Measurements from ENCODE around the gene CKAP2L. TPM values are rescaled to one million over a fixed set of nuclear protein-coding genes. Genes with fewer than 3 reads are reported as not detected.

The CKAP2L gene
- total and polyA plus RNA-seq, 4 donors: 0.19 to 15.9 (median 0.91) TPM; not detected in 1

GRCh38 chr2:112725545-112726457 is 38.6 kb downstream of the CKAP2L start:
- no peak overlapping the region for H3K27ac ChIP-seq (ENCODE audit: low read depth in 1 of 2, low read length in 2 of 2)
- 92% methylated on average over 15 of the region's 15 CpGs for WGBS

GRCh38 chr2:112724591-112725525 is 39.6 kb downstream of the CKAP2L start:
- DNase-seq (ENCODE audit: low spot score): no peak
- no peak overlapping the region for H3K27ac ChIP-seq (ENCODE audit: low read depth in 1 of 2, low read length in 2 of 2)
- H3K36me3 ChIP-seq (ENCODE audit: control insufficient read depth in 4 of 4, insufficient read depth in 3 of 4, low read depth in 1 of 4, low read length in 3 of 4): no peaks in the 10 kb centered on the region
- no peak overlapping the region for H3K4me3 ChIP-seq (ENCODE audit: low read depth in 1 of 3, low read length in 3 of 3)
- peaks cover 0 to 2% (median 0%) of the 10 kb centered on the region in 4 donors for H3K4me1 ChIP-seq (ENCODE audit: control insufficient read depth in 4 of 4, insufficient read depth in 4 of 4, low read length in 3 of 4)
- H3K9me3 ChIP-seq (ENCODE audit: control insufficient read depth in 4 of 4, low read length in 3 of 4): no peaks in the 10 kb centered on the region
- no peaks in the 10 kb centered on the region for H3K27me3 ChIP-seq (ENCODE audit: control insufficient read depth in 4 of 4, insufficient read depth in 4 of 4, low read length in 3 of 4)
- TF ChIP-seq RAD21 (IDR thresholded peaks at IDR 0.05) (peak in 1 of 2 donors; percentile 18), ZBTB33 (IDR thresholded peaks at IDR 0.05) (no peak)
- 83% methylated on average over 21 of the region's 21 CpGs for WGBS
- no peak overlapping the region for H3K9ac ChIP-seq (ENCODE audit: low read depth in 1 of 2, low read length in 2 of 2)

More at GRCh38 chr2:112725545-112726457, 38.6 kb downstream of the CKAP2L start:
- Histone ChIP-seq H3K4me3 (ENCODE audit: low read depth in 1 of 3, low read length in 3 of 3) (no peak overlapping the region), H3K27me3 (ENCODE audit: control insufficient read depth in 4 of 4, insufficient read depth in 4 of 4, low read length in 3 of 4) (no peaks in the 10 kb centered on the region), H3K9me3 (ENCODE audit: control insufficient read depth in 4 of 4, low read length in 3 of 4) (no peaks in the 10 kb centered on the region), H3K9ac (ENCODE audit: low read depth in 1 of 2, low read length in 2 of 2) (no peak overlapping the region), H3K36me3 (ENCODE audit: control insufficient read depth in 4 of 4, insufficient read depth in 3 of 4, low read depth in 1 of 4, low read length in 3 of 4) (no peaks in the 10 kb centered on the region), H3K4me1 (ENCODE audit: control insufficient read depth in 4 of 4, insufficient read depth in 4 of 4, low read length in 3 of 4) (peaks cover 0 to 2% (median 0%) of the 10 kb centered on the region in 4 donors)
- TF ChIP-seq CTCF (IDR thresholded peaks at IDR 0.05; ENCODE audit: low read depth, low read length, missing input control) (peak; percentile 1), JUND (IDR thresholded peaks at IDR 0.05) (no peak)
- no peak for DNase-seq (ENCODE audit: low spot score)

GRCh38 chr2:112723995-112724394 is 40.4 kb downstream of the CKAP2L start:
- no peak for DNase-seq (ENCODE audit: low spot score)
- H3K27me3 ChIP-seq (ENCODE audit: control insufficient read depth in 4 of 4, insufficient read depth in 4 of 4, low read length in 3 of 4): no peaks in the 10 kb centered on the region
- WGBS: 97% methylated on average over 8 of the region's 8 CpGs
- no peak overlapping the region for H3K4me3 ChIP-seq (ENCODE audit: low read depth in 1 of 3, low read length in 3 of 3)
- peaks cover 0 to 2% (median 0%) of the 10 kb centered on the region in 4 donors for H3K4me1 ChIP-seq (ENCODE audit: control insufficient read depth in 4 of 4, insufficient read depth in 4 of 4, low read length in 3 of 4)
- H3K9ac ChIP-seq (ENCODE audit: low read depth in 1 of 2, low read length in 2 of 2): no peak overlapping the region
- H3K9me3 ChIP-seq (ENCODE audit: control insufficient read depth in 4 of 4, low read length in 3 of 4): no peaks in the 10 kb centered on the region
- H3K27ac ChIP-seq (ENCODE audit: low read depth in 1 of 2, low read length in 2 of 2): no peak overlapping the region
- TF ChIP-seq RAD21 (IDR thresholded peaks at IDR 0.05) (no peak), JUND (IDR thresholded peaks at IDR 0.05) (no peak), SP1 (IDR thresholded peaks at IDR 0.05) (no peak), REST (IDR thresholded peaks at IDR 0.05) (no peak), GABPA (IDR thresholded peaks at IDR 0.05 in 1 of 2, conservative IDR thresholded peaks at IDR 0.05 in 1 of 2) (no peak), FOXA1 (IDR thresholded peaks at IDR 0.05) (no peak), HNF4G (IDR thresholded peaks at IDR 0.05) (no peak), RXRA (IDR thresholded peaks at IDR 0.05) (no peak)
- no peaks in the 10 kb centered on the region for H3K36me3 ChIP-seq (ENCODE audit: control insufficient read depth in 4 of 4, insufficient read depth in 3 of 4, low read depth in 1 of 4, low read length in 3 of 4)

Measured in liver (tissue), 9 donors.